Loucy (cell line): ENCODE data around the gene KIF21A.

Source experiments
- H2AFZ ChIP-seq: fragments of 200-600 bp; sonication (generic); 2 replicates; pipeline ENCODE4 v1.6.0; 2016; ENCODE audit warnings: antibody characterized with exemption, mild to moderate bottlenecking, low read length, moderate library complexity
- H3F3A ChIP-seq: fragments of 200-600 bp; 2 replicates; pipeline ENCODE4 v1.6.0; 2016; ENCODE audit warnings: antibody characterized with exemption, low read depth, mild to moderate bottlenecking
- H3K27me3 ChIP-seq: fragments of 200-600 bp; sonication (generic); 2 replicates; pipeline ENCODE4 v1.6.1; 2014; ENCODE audit warnings: low read length, mild to moderate bottlenecking; ENCODE audit not compliant: insufficient read depth, poor library complexity, severe bottlenecking
- H3K36me3 ChIP-seq: fragments of 200-600 bp; sonication (generic); 2 replicates; pipeline ENCODE4 v1.6.1; 2016; ENCODE audit warnings: low read length; ENCODE audit not compliant: insufficient read depth
- H3K4me1 ChIP-seq: fragments of 200-600 bp; sonication (generic); 2 replicates; pipeline ENCODE4 v1.5.1; 2014; ENCODE audit warnings: low read length, mild to moderate bottlenecking; ENCODE audit not compliant: insufficient read depth, poor library complexity, severe bottlenecking
- H3K4me2 ChIP-seq: fragments of 200-600 bp; sonication (generic); 2 replicates; pipeline ENCODE4 v1.6.0; 2014; ENCODE audit warnings: antibody characterized with exemption, low read length, low read depth, mild to moderate bottlenecking; ENCODE audit not compliant: poor library complexity, severe bottlenecking
- H3K4me3 ChIP-seq: fragments of 200-600 bp; sonication (generic); 2 replicates; pipeline ENCODE4 v1.5.1; 2014; ENCODE audit warnings: low read length, mild to moderate bottlenecking, mixed read lengths; ENCODE audit not compliant: poor library complexity, severe bottlenecking
- H3K79me2 ChIP-seq: fragments of 200-600 bp; sonication (generic); 2 replicates; pipeline ENCODE4 v1.6.1; 2014; ENCODE audit warnings: low read length; ENCODE audit not compliant: insufficient read depth
- H3K9ac ChIP-seq: fragments of 200-600 bp; sonication (generic); 2 replicates; pipeline ENCODE4 v1.6.0; 2014; ENCODE audit warnings: mild to moderate bottlenecking, low read depth, low read length, moderate library complexity; ENCODE audit not compliant: poor library complexity, severe bottlenecking
- H3K9me2 ChIP-seq: fragments of 200-600 bp; sonication (generic); replicated peaks from 2 replicates; pipeline ENCODE4 v1.6.1; 2016; ENCODE audit warnings: low read depth, low read length, mixed read lengths
- H3K9me3 ChIP-seq: fragments of 200-600 bp; sonication (generic); 2 replicates; pipeline ENCODE4 v1.6.1; 2014; ENCODE audit warnings: mild to moderate bottlenecking, antibody characterized with exemption, low read length, low read depth; ENCODE audit not compliant: insufficient read depth
- H4K20me1 ChIP-seq: fragments of 200-600 bp; sonication (generic); 2 replicates; pipeline ENCODE4 v1.6.0; 2014; ENCODE audit warnings: antibody characterized with exemption, low read length, mild to moderate bottlenecking; ENCODE audit not compliant: insufficient read depth, poor library complexity, severe bottlenecking
- EZH2phosphoT487 ChIP-seq: fragments of 200-600 bp; IDR thresholded peaks from 2 replicates; pipeline ENCODE4 v1.6.1; 2018; ENCODE audit warnings: antibody characterized with exemption, mild to moderate bottlenecking, moderate library complexity, borderline replicate concordance
- TF ChIP-seq, protein P1 (sequence below): fragments of 200-600 bp; sonication (generic); conservative IDR thresholded peaks from 2 replicates; pipeline ENCODE4 v1.5.1; 2014; ENCODE audit warnings: mild to moderate bottlenecking, antibody characterized with exemption, low read length

Gene KIF21A

DNA sequence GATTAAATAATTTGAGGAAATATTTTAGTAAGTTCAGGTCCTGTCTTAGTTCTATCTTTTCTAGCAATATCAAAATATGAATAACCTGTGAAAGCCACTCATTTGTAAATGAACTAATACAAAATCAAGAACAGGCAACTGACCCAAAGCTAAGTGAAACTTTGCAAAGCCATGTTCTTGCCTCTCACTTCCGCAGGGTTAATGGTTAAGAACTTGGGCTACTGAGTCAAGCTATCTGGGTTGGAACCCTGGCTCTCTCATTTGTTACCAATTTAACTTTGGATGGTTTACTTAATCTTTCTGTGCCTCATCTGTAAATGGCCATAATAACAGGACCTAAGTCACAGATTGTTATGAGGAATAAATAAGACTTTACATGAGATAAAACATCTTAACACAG lies 2.8 kb downstream of the KIF21A start:
- no peaks in the 10 kb centered on the region for H3K9me2 ChIP-seq
- no peaks in the 10 kb centered on the region for H3K4me1 ChIP-seq
- H4K20me1 ChIP-seq, result no peaks in the 10 kb centered on the region
- H3K9ac ChIP-seq, result no peak overlapping the region
- H2AFZ ChIP-seq, result no peak overlapping the region
- H3K79me2 ChIP-seq, result no peaks in the 10 kb centered on the region
- H3K4me2 ChIP-seq, result no peak overlapping the region
- TF ChIP-seq, protein P1, sequence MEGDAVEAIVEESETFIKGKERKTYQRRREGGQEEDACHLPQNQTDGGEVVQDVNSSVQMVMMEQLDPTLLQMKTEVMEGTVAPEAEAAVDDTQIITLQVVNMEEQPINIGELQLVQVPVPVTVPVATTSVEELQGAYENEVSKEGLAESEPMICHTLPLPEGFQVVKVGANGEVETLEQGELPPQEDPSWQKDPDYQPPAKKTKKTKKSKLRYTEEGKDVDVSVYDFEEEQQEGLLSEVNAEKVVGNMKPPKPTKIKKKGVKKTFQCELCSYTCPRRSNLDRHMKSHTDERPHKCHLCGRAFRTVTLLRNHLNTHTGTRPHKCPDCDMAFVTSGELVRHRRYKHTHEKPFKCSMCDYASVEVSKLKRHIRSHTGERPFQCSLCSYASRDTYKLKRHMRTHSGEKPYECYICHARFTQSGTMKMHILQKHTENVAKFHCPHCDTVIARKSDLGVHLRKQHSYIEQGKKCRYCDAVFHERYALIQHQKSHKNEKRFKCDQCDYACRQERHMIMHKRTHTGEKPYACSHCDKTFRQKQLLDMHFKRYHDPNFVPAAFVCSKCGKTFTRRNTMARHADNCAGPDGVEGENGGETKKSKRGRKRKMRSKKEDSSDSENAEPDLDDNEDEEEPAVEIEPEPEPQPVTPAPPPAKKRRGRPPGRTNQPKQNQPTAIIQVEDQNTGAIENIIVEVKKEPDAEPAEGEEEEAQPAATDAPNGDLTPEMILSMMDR, result no peak
- TF ChIP-seq EZH2phosphoT487, result no peak
- H3K4me3 ChIP-seq, result no peak overlapping the region
- H3K36me3 ChIP-seq, result no peaks in the 10 kb centered on the region
- no peaks in the 10 kb centered on the region for H3K27me3 ChIP-seq
- no peaks in the 10 kb centered on the region for H3F3A ChIP-seq
- H3K9me3 ChIP-seq, result no peaks in the 10 kb centered on the region; the same call in 1 of the 2 replicates

DNA sequence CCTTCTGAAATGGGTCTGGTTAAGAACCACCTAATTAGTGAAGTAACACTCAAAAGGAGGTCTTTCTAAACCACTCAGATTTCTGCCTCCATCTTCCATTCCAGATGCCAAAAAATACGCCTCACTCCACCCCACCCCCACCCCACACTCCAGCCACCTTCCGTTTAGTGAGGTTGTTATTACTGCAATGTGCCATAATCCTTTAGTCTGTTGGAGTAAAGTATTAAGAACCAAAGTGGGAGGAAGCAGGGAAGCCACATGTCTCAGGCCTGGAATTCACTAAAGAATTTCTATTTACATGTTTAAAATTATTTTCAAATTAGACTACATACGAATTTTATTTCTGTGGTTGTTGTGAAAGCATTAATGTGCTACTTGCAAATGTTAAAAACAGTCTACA lies 7.4 kb downstream of the KIF21A start:
- Histone ChIP-seq H3K79me2 (no peaks in the 10 kb centered on the region), H3K9me2 (no peaks in the 10 kb centered on the region), H3K4me3 (no peak overlapping the region), H4K20me1 (no peaks in the 10 kb centered on the region), H3F3A (no peaks in the 10 kb centered on the region), H3K4me2 (no peak overlapping the region), H3K9ac (no peak overlapping the region), H3K27me3 (no peaks in the 10 kb centered on the region), H2AFZ (no peak overlapping the region), H3K4me1 (no peaks in the 10 kb centered on the region), H3K36me3 (no peaks in the 10 kb centered on the region), H3K9me3 (no peaks in the 10 kb centered on the region; the same call in 1 of the 2 replicates)
- TF ChIP-seq EZH2phosphoT487, result no peak
- TF ChIP-seq, protein P1, result no peak

DNA sequence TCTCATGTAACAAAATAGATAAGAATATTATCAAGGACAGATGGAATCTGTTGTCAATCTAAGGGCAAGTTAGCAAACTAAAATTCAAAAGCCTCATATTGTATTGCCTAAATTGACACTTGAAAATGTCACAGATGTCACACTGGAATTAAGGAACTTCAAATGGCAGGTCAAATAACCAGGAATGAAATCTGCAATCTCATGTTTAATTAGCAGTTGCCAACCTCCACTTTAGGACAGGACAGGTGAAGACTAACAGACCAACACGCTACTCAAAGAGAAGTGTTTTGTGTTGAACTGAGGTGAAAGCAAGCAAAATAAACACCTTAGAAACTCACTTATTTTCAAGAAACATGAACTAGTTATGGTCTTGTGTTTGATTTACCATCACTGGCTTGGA lies 11.1 kb downstream of the KIF21A start:
- no peak overlapping the region for H3K9ac ChIP-seq

More for the DNA sequence above, 11.1 kb downstream of the KIF21A start:
- Histone ChIP-seq H3K9me2 (no peaks in the 10 kb centered on the region), H3K36me3 (no peaks in the 10 kb centered on the region), H3K79me2 (no peaks in the 10 kb centered on the region), H3K4me2 (no peak overlapping the region), H3K4me3 (no peak overlapping the region), H3K9me3 (no peaks in the 10 kb centered on the region; the same call in 1 of the 2 replicates), H2AFZ (no peak overlapping the region), H3F3A (no peaks in the 10 kb centered on the region), H3K27me3 (no peaks in the 10 kb centered on the region), H4K20me1 (no peaks in the 10 kb centered on the region), H3K4me1 (no peaks in the 10 kb centered on the region)
- no peak for TF ChIP-seq EZH2phosphoT487
- TF ChIP-seq, protein P1, result no peak
